GM15510 (cell line): ENCODE data around the gene PSMC2.
A peak's percentile ranks its signal among the peaks of the same experiment; 100 is the strongest.

Experiments used
- POLR2A ChIP-seq: IDR thresholded peaks from 3 replicates; pipeline ENCODE4 v1.6.1; 2011; ENCODE audit warnings: borderline replicate concordance; ENCODE audit not compliant: insufficient read length; ENCODE audit errors: extremely low read depth

Gene PSMC2

GRCh38 chr7:103344453-103345149, 2.8 kb upstream of the PSMC2 start, which contains the start of gene DNAJC2:
DNAJC2 (minus strand) TSS chr7:103344767; CDS start chr7:103344622, 145 bp downstream.
- peak; percentile 81 for TF ChIP-seq POLR2A

GRCh38 chr7:103346396-103346795, 1.0 kb upstream of the PSMC2 start:
- no peak for TF ChIP-seq POLR2A

GRCh38 chr7:103348452-103348851, 1.0 kb downstream of the PSMC2 start:
- TF ChIP-seq POLR2A = no peak

GRCh38 chr7:103348959-103349358, 1.5 kb downstream of the PSMC2 start:
- TF ChIP-seq POLR2A = no peak

GRCh38 chr7:103349805-103350204, 2.4 kb downstream of the PSMC2 start:
- no peak for TF ChIP-seq POLR2A

GRCh38 chr7:103369432-103369831, 22.0 kb downstream of the PSMC2 start:
- TF ChIP-seq POLR2A = no peak

GRCh38 chr7:103373866-103374643, 26.6 kb downstream of the PSMC2 start:
- TF ChIP-seq POLR2A = no peak

- no peak for TF ChIP-seq POLR2A
These were observed 32.0 kb downstream of the PSMC2 start for GRCh38 chr7:103379270-103379975.

- TF ChIP-seq POLR2A = no peak
These were observed 33.1 kb downstream of the PSMC2 start for GRCh38 chr7:103380395-103381191.

- no peak for TF ChIP-seq POLR2A
These were observed 34.0 kb downstream of the PSMC2 start for GRCh38 chr7:103381280-103382031.

GRCh38 chr7:103382032-103382402, 34.6 kb downstream of the PSMC2 start:
- no peak for TF ChIP-seq POLR2A

GRCh38 chr7:103387242-103387641, 39.8 kb downstream of the PSMC2 start:
- TF ChIP-seq POLR2A = no peak

- TF ChIP-seq POLR2A = no peak
These were observed 41.2 kb downstream of the PSMC2 start for GRCh38 chr7:103388469-103389140.

- no peak for TF ChIP-seq POLR2A
These were observed 41.8 kb downstream of the PSMC2 start for GRCh38 chr7:103389263-103389662.

GRCh38 chr7:103391150-103391549, 43.7 kb downstream of the PSMC2 start:
- TF ChIP-seq POLR2A = no peak
